ENCODE data around the gene FAM184A. TPM values are rescaled to one million over a fixed set of nuclear protein-coding genes. Genes with fewer than 3 reads are reported as not detected.

Gene FAM184A
- total and polyA plus RNA-seq, 9 of the 15 experiments (the other 6 are each of a cell fraction or from before 2014, with no cell fraction given): 6.4 to 18.7 (median 13.1) TPM

- TF ChIP-seq ATF3 (IDR thresholded peaks at IDR 0.05) (no peak), ATF3 (CRISPR knock-in tag; conservative IDR thresholded peaks at IDR 0.05) (no peak), ZNF644 (tag; IDR thresholded peaks at IDR 0.05; ENCODE audit: low read depth) (no peak), LARP7 (IDR thresholded peaks at IDR 0.05) (no peak), ZC3H4 (CRISPR knock-in tag; IDR thresholded peaks at IDR 0.05; ENCODE audit: borderline replicate concordance) (no peak), MYC (IDR thresholded peaks at IDR 0.05; ENCODE audit: low read depth, low read length) (no peak), MYC (CRISPR knock-in tag; IDR thresholded peaks at IDR 0.05; ENCODE audit: borderline replicate concordance, low read depth) (no peak), PKNOX1 (IDR thresholded peaks at IDR 0.05) (peak; percentile 72), RAD21 (CRISPR knock-in tag; conservative IDR thresholded peaks at IDR 0.05 in 1 of 2, IDR thresholded peaks at IDR 0.05 in 1 of 2) (peak; percentile 97 to 98), ZZZ3 (IDR thresholded peaks at IDR 0.05) (no peak), USF2 (CRISPR knock-in tag; IDR thresholded peaks at IDR 0.05) (no peak), ZNF518B (CRISPR knock-in tag; IDR thresholded peaks at IDR 0.05) (no peak)
These were observed 32.4 kb upstream of the FAM184A start (continued) for GRCh38 chr6:119110601-119111548.

Data from K562 (cell line).